ENCODE results near the gene CENPO.

The CENPO gene

GRCh38 chr2:24791452-24791851, 1.8 kb upstream of the CENPO start:
- no peak for TF ChIP-seq CTCF (IDR thresholded peaks at IDR 0.05)

GRCh38 chr2:24792542-24792873, 717 bp upstream of the CENPO start:
- no peak for TF ChIP-seq CTCF (IDR thresholded peaks at IDR 0.05)

- TF ChIP-seq CTCF (IDR thresholded peaks at IDR 0.05): no peak
Observed at GRCh38 chr2:24793761-24794435, 673 bp downstream of the CENPO start.

- TF ChIP-seq CTCF (IDR thresholded peaks at IDR 0.05): no peak
Observed at GRCh38 chr2:24797644-24798043, 4.4 kb downstream of the CENPO start.

GRCh38 chr2:24806661-24807036, 13.4 kb downstream of the CENPO start:
- TF ChIP-seq CTCF (IDR thresholded peaks at IDR 0.05): no peak

GRCh38 chr2:24809316-24810007, 16.2 kb downstream of the CENPO start:
- no peak for TF ChIP-seq CTCF (IDR thresholded peaks at IDR 0.05)

GRCh38 chr2:24813691-24814137, 20.5 kb downstream of the CENPO start:
- no peak for TF ChIP-seq CTCF (IDR thresholded peaks at IDR 0.05)
